GM13976 (cell line): Measurements from ENCODE around the gene PRPSAP2.

ENCODE experiments used
- DNase-seq: peaks from one replicate; pipeline ENCODE4 v3.0.0; 2012; ENCODE audit warnings: low spot score
- in situ Hi-C: fragments of 300-500 bp; cut with MboI; formaldehyde crosslinking; loops from one replicate; pipeline ENCODE4 v1.12.0; 2022; ENCODE audit warnings: low sequenced_read_pairs, mixed read lengths, inconsistent platforms; ENCODE audit not compliant: unreplicated experiment
- TF ChIP-seq, protein P1 (sequence below): IDR thresholded peaks from 2 replicates; pipeline ENCODE4 v1.5.1; 2012; ENCODE audit warnings: borderline replicate concordance, mild to moderate bottlenecking; ENCODE audit not compliant: insufficient read depth; ENCODE audit errors: extremely low read depth, missing control alignments, control extremely low read depth

The PRPSAP2 gene

DNA sequence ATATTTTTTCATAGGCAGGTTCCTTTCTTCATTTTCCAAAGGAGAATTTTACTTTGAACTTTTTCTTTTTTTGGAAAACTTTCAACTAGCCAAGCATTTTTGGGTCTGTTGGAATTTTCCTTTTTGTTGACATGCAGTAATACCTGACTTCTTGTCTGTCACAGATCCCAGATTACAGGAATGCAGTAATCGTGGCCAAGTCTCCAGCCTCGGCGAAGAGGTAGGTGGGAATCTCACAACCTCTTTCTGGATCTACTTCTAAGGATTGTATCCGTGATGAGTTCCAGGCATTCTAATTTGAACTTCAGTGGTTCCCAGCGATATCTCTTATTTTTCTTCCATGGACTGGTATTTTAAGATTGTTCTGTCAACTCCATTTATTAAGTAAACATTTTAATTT, 31.7 kb downstream of the PRPSAP2 start:
- no peak for DNase-seq
- in situ Hi-C loops: no loop called here
- TF ChIP-seq, protein P1, sequence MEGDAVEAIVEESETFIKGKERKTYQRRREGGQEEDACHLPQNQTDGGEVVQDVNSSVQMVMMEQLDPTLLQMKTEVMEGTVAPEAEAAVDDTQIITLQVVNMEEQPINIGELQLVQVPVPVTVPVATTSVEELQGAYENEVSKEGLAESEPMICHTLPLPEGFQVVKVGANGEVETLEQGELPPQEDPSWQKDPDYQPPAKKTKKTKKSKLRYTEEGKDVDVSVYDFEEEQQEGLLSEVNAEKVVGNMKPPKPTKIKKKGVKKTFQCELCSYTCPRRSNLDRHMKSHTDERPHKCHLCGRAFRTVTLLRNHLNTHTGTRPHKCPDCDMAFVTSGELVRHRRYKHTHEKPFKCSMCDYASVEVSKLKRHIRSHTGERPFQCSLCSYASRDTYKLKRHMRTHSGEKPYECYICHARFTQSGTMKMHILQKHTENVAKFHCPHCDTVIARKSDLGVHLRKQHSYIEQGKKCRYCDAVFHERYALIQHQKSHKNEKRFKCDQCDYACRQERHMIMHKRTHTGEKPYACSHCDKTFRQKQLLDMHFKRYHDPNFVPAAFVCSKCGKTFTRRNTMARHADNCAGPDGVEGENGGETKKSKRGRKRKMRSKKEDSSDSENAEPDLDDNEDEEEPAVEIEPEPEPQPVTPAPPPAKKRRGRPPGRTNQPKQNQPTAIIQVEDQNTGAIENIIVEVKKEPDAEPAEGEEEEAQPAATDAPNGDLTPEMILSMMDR: no peak

DNA sequence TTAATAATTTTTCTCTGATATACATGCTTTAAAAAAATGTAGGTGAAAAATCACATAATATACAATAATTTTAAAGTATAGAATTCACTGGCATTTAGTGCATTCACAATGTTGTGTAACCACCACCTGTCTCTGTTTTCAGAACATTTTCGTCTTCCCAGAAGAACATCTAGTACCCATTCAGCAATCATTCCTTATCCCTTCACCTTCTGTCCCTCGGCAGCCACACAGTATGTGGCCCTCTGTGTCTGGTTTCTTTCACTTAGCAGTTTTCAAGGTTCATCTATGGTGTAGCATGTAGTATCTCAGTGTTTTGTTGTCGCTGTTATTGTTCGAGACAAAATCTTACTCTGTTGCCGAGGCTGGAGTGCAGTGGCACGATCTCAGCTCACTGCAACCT, 33.6 kb downstream of the PRPSAP2 start:
- in situ Hi-C loops: no loop called here
- DNase-seq: no peak
- TF ChIP-seq, protein P1: no peak

DNA sequence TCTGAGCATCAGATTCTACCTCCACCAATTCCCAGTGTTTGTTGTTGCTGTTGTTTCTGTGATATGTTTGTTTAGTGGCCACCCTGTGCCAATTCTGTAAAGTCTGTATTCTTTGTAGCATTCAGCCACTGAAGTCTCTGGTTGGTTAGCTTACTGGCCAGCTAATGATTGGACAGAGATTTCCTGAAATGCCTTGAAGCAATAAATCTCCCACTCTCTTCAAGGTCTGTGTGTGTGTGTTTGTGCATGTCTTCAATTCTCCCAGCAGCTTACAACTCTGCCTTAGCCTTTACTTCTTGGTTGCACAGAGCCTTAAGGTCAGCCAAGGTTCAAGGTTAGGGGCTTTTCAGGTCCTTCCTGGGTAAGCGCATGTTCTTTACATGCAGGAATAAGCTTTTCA, 38.2 kb downstream of the PRPSAP2 start:
- DNase-seq: no peak
- in situ Hi-C loops: no loop called here
- TF ChIP-seq, protein P1: no peak

DNA sequence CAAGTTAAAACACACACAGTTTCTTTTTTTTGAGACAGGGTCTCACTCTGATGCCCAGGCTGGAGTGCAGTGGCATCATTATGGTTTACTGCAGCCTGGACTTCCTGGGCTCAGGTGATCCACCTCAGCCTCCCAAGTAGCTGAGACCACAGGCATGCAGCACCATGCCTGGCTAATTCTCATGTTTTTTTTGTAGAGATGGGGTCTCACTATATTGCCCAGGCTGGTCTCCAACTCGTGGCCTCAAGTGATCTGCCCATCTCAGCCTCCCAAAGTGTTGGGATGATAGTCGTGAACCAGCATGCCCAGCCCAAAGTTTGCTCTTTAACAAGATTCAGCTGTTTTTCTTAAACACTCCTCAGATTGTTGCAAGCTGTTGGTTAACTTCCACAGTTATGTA, 39.0 kb downstream of the PRPSAP2 start:
- DNase-seq: no peak
- TF ChIP-seq, protein P1: no peak
- in situ Hi-C loops: no loop called here

DNA sequence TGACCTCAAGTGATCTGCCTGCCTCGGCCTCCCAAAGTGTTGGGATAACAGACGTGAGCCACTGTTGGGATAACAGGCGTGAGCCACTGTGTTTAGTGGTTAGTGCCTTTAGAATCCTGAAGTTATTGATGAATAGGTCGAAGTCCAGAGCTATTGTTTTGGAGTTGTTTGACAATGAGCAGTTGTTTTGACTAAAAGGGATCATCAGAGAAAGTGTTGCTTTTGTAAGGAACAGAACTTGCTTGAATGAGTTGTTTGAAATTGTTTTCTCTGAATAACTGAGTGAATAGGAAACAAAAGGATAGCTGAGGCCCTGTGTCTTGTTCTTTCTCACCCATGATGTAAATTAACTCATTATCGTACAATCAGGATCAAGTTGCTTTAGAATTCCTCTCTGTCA, 46.6 kb downstream of the PRPSAP2 start:
- TF ChIP-seq, protein P1: no peak
- no peak for DNase-seq
- in situ Hi-C loops: no loop called here

DNA sequence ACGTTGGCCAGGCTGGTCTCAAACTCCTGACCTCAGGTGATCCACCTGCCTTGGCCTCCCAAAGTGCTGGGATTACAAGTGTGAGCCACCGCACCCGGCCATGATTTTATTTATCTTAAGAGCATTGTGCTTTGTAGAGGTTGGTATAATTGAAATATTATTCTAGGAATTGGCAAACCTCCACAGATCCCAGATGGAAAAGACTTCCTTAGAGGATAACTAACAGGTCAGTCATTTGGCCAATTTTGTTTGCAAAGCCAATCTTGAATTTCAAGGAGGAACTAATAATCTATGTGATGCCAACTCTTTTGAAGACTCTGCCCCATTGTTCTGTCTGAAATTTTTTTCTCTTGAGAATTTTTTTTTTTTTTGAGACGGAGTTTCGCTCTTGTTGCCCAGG, 47.3 kb downstream of the PRPSAP2 start:
- TF ChIP-seq, protein P1: no peak
- in situ Hi-C loops: no loop called here
- DNase-seq: no peak

DNA sequence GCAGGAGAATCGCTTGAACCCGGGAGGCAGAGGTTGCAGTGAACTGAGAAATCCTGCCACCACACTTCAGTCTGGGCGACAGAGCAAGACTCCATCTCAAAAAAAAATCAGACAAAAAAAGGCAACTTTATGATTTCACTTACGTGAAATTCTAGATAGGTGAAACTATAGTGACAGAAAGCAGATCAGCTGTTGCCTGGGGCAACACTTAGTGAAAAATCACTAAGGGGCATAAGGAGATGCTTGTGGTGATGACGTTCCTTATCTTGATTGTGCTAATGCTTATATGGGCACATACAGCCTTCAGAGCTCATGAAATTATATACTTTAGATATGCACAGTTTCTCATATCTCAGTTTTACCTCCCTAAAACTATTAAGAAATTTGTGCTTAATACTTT, 52.4 kb downstream of the PRPSAP2 start:
- in situ Hi-C loops: no loop called here
- TF ChIP-seq, protein P1: no peak
- no peak for DNase-seq
